ENCODE measurements around the gene SDK1.

SDK1 gene

DNA sequence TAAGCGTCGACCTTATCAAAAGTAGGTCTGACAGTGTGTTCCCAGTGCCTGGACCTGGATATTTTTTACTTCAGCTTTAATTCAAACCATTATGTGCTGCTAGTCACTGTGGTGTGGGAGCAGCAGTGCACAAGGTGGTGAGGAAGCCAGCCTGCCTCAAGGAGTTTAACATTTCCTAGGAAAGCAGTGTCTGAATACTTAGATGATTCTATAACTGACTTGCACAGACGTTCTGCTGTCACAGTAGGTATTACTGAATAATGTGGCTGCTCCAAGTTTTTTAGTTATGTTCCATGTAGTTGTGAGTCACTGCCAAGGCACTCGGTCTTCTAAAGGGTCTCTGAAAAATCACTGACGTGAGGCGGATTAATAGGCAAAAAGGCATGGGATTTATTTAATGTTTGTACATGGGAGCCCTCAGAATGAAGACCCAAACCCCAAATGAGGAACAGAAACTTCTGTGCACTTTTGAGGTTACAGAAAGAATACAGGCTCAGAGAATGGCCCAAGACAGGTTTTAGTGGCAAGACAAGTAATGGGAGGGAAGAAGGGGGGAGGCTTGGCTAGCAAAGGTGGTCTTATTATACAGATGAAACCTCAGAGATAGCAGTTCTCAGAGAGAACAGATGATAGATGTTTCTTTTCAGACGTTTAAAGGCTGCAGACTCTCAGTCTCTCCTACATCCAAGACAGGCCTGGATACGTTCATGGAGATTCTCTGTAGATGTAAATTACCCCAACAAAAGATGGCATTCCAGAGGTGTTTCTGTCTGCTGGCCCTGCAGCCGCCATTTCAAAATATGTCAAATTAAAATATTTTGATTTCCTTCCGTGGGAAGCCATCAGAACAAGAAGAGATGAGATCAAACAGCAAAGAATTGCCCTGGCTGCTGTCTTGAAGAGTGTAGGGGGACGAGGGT lies 209.3 kb downstream of the SDK1 start:
- Mint-ChIP-seq H3K27ac (no peak overlapping the region), H3K4me1 (ENCODE audit: low read depth) (no peaks in the 10 kb centered on the region), H3K9me3 (peaks cover 22% of the 10 kb centered on the region), H3K4me3 (no peak overlapping the region), H3K27me3 (peaks cover 4% of the 10 kb centered on the region), H3K36me3 (ENCODE audit: low read depth) (no peaks in the 10 kb centered on the region)

DNA sequence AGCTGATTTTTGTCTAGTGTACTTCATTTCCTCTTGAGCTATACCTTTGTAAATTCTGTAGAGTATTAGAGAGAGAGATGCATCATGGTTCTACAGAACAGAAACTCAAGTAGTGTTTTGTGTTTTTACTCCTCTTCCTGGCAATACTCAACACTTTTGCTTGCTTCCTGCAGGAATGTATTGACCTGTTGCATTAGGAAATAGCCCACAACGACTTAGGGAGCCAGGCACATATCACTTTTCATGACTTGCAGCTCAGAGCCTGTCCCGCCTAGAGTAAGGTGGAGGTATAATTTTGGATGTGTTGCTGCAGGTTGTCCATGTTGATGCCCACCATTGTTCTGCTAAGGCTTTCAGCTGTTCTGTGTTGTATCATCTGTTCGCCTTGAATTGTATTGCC lies 216.3 kb downstream of the SDK1 start:
- no peak overlapping the region for H3K4me3 Mint-ChIP-seq
- H3K27ac Mint-ChIP-seq: no peak overlapping the region
- H3K27me3 Mint-ChIP-seq: peaks cover 21% of the 10 kb centered on the region
- no peaks in the 10 kb centered on the region for H3K9me3 Mint-ChIP-seq
- no peaks in the 10 kb centered on the region for H3K36me3 Mint-ChIP-seq (ENCODE audit: low read depth)
- no peaks in the 10 kb centered on the region for H3K4me1 Mint-ChIP-seq (ENCODE audit: low read depth)

GRCh38 chr7:3518546-3518945 lies 217.5 kb downstream of the SDK1 start:
- H3K27me3 Mint-ChIP-seq: peaks cover 21% of the 10 kb centered on the region
- H3K4me1 Mint-ChIP-seq (ENCODE audit: low read depth): no peaks in the 10 kb centered on the region
- no peaks in the 10 kb centered on the region for H3K9me3 Mint-ChIP-seq
- no peak overlapping the region for H3K27ac Mint-ChIP-seq
- no peaks in the 10 kb centered on the region for H3K36me3 Mint-ChIP-seq (ENCODE audit: low read depth)
- H3K4me3 Mint-ChIP-seq: no peak overlapping the region

DNA sequence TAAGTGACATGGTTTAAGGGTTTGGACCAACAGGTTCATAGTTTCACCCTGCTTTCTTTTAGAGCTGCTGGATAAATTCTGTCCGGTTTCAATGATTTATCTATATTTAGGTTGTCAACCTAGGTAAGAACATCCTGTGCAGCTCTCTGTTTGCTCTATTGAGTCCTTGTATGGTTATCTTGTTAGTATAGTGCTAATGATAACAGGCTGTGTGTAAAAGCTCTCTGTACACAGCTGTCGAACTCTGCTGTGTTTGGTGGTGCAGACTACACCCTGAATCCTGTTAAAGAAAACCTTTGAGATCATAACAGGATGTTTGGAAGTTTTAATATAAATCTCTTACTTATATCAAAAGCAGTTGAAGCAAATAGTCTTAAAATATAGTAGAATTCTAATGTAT lies 219.2 kb downstream of the SDK1 start:
- H3K36me3 Mint-ChIP-seq (ENCODE audit: low read depth): no peaks in the 10 kb centered on the region
- H3K9me3 Mint-ChIP-seq: no peaks in the 10 kb centered on the region
- H3K27me3 Mint-ChIP-seq: peaks cover 24% of the 10 kb centered on the region
- H3K4me3 Mint-ChIP-seq: no peak overlapping the region
- H3K27ac Mint-ChIP-seq: no peak overlapping the region
- H3K4me1 Mint-ChIP-seq (ENCODE audit: low read depth): no peaks in the 10 kb centered on the region

DNA sequence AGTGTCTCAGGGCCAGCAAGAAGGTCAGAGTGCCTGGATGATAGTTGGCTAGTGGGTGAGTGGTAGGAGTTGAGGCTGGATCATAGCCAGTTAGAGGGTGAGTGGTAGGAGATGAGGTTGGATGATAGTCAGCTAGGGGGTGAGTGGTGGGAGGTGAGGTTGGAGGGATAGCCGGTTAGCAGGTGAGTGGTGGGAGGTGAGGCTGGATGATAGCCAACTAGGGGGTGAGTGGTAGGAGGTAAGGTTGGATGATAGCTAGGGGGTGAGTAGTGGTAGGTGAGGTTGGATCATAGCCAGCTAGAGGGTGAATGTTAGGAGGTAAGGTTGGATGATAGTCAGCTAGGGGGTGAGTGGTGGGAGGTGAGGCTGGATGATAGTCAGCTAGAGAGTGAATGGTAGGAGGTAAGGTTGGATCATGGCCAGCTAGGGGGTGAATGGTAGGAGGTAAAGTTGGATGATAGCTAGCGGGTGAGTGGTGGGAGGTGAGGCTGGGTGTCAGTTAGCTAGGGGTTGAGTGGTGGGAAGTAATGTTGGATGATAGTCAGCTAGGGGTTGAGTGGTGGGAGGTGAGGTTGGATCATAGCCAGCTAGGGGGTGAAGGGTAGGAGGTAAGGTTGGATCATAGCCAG lies 226.6 kb downstream of the SDK1 start:
- no peaks in the 10 kb centered on the region for H3K9me3 Mint-ChIP-seq
- no peaks in the 10 kb centered on the region for H3K4me1 Mint-ChIP-seq (ENCODE audit: low read depth)
- no peaks in the 10 kb centered on the region for H3K36me3 Mint-ChIP-seq (ENCODE audit: low read depth)
- H3K4me3 Mint-ChIP-seq: no peak overlapping the region
- peaks cover 11% of the 10 kb centered on the region for H3K27me3 Mint-ChIP-seq
- no peak overlapping the region for H3K27ac Mint-ChIP-seq

DNA sequence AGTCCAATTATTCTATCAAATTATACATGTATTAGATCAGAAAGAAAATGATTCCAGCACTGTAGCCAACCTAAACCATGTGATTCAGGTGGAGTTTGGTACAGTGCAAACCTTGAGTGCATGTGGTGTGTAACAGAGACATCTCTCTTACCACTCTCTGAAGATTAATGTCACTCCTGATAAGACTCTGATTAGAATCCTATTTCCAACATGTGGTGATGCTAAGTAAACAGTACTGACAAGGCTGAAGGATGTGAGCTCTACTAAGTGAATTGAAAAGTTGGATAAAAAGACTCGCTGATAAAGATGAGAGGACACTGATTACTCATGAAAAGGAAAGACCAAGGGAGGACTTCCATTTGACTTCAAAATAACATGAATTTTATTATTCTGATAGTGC lies 232.0 kb downstream of the SDK1 start:
- no peaks in the 10 kb centered on the region for H3K36me3 Mint-ChIP-seq (ENCODE audit: low read depth)
- no peaks in the 10 kb centered on the region for H3K27me3 Mint-ChIP-seq
- H3K4me3 Mint-ChIP-seq: no peak overlapping the region

GRCh38 chr7:3537210-3537875 lies 236.3 kb downstream of the SDK1 start:
- Mint-ChIP-seq H3K4me1 (ENCODE audit: low read depth) (no peaks in the 10 kb centered on the region), H3K4me3 (no peak overlapping the region), H3K27ac (no peak overlapping the region), H3K27me3 (no peaks in the 10 kb centered on the region), H3K9me3 (no peaks in the 10 kb centered on the region), H3K36me3 (ENCODE audit: low read depth) (no peaks in the 10 kb centered on the region)

More for the DNA sequence above, 232.0 kb downstream of the SDK1 start:
- no peak overlapping the region for H3K27ac Mint-ChIP-seq
- no peaks in the 10 kb centered on the region for H3K4me1 Mint-ChIP-seq (ENCODE audit: low read depth)
- no peaks in the 10 kb centered on the region for H3K9me3 Mint-ChIP-seq

GRCh38 chr7:3538041-3538440 lies 237.0 kb downstream of the SDK1 start:
- H3K27ac Mint-ChIP-seq: no peak overlapping the region
- no peaks in the 10 kb centered on the region for H3K9me3 Mint-ChIP-seq
- no peaks in the 10 kb centered on the region for H3K4me1 Mint-ChIP-seq (ENCODE audit: low read depth)
- H3K4me3 Mint-ChIP-seq: no peak overlapping the region
- no peaks in the 10 kb centered on the region for H3K27me3 Mint-ChIP-seq
- H3K36me3 Mint-ChIP-seq (ENCODE audit: low read depth): no peaks in the 10 kb centered on the region

DNA sequence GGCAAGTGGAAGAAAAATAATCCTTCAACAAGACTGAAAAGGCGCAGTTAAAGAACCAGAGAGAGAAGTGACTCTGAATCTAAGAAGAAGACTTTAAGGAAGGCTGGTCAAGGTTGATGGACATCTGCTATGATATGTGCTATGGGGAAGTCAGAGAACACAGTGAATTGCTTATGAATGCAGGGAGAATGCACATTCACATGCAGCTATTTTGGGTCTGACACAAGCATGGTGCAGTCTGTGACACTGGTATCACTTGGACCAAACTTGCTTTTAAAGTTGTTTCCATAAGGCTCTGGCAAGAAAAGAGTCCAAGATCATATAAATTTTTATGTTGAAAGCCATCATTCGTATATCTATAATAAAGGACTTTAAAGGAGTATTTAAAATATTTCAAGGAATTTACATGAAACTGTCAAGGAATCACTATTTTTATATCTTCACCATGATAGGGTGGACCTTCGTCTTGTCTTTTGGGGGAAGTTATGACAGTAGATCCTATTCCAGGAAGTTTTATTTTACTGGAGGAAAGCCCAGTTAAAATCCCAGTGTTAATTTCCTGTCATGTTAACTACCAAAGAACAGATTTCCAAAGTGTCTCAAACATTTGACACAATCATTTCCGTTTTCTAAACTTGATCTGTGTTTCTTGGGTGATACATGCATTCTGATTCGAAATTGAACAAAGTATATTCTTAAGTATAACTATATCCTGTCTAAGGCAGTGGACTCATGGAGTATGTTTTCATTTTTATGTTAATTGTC lies 239.6 kb downstream of the SDK1 start:
- Mint-ChIP-seq H3K27me3 (no peaks in the 10 kb centered on the region), H3K4me1 (ENCODE audit: low read depth) (no peaks in the 10 kb centered on the region), H3K36me3 (ENCODE audit: low read depth) (no peaks in the 10 kb centered on the region), H3K4me3 (no peak overlapping the region), H3K27ac (no peak overlapping the region), H3K9me3 (no peaks in the 10 kb centered on the region)

DNA sequence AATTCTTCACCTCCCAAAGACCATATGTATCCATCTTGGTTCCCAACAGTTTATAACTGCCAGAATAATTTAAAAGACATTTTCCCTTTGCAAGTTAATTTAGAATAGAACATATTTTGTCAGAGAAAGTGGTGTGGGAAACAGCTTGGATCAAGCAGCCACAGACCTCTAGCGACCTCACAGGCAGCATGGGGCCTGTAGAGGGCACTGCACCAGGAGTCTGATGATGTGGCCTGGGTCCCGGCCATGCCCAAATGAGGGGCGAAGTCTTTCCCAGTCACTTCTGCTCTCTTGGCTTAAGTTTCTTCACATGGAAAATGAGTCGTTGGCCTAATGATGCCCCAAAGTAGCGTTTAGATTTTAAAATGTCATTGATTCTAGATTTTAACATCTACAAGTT lies 243.2 kb downstream of the SDK1 start:
- Mint-ChIP-seq H3K36me3 (ENCODE audit: low read depth) (no peaks in the 10 kb centered on the region), H3K27ac (no peak overlapping the region), H3K4me3 (no peak overlapping the region), H3K4me1 (ENCODE audit: low read depth) (no peaks in the 10 kb centered on the region), H3K27me3 (peaks cover 7% of the 10 kb centered on the region), H3K9me3 (no peaks in the 10 kb centered on the region)

DNA sequence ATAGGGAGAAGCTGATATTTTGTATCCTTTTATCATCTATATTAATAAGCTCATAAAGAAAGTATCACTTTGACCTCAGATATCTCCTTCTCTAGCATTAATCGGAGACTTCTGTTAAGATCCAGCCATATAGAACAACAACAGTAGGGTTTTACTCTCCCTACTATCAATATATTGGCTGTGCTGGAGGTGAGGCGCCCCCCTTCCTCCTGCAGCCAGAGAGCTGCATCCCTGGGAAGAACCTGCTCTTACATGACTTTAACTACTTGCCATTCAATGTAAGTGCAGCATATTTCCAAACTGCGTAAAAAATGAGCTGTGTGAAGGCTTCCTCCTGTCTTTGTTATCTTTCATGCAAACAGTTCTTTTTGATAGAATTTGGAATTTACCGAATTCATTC lies 247.8 kb downstream of the SDK1 start:
- Mint-ChIP-seq H3K4me3 (no peak overlapping the region), H3K4me1 (ENCODE audit: low read depth) (no peaks in the 10 kb centered on the region), H3K9me3 (no peaks in the 10 kb centered on the region), H3K27me3 (peaks cover 13% of the 10 kb centered on the region), H3K36me3 (ENCODE audit: low read depth) (no peaks in the 10 kb centered on the region), H3K27ac (no peak overlapping the region)

GRCh38 chr7:3549601-3550000 lies 248.5 kb downstream of the SDK1 start:
- peaks cover 3% of the 10 kb centered on the region for H3K9me3 Mint-ChIP-seq
- H3K27me3 Mint-ChIP-seq: peaks cover 13% of the 10 kb centered on the region
- no peak overlapping the region for H3K4me3 Mint-ChIP-seq
- no peaks in the 10 kb centered on the region for H3K36me3 Mint-ChIP-seq (ENCODE audit: low read depth)
- no peak overlapping the region for H3K27ac Mint-ChIP-seq
- no peaks in the 10 kb centered on the region for H3K4me1 Mint-ChIP-seq (ENCODE audit: low read depth)

DNA sequence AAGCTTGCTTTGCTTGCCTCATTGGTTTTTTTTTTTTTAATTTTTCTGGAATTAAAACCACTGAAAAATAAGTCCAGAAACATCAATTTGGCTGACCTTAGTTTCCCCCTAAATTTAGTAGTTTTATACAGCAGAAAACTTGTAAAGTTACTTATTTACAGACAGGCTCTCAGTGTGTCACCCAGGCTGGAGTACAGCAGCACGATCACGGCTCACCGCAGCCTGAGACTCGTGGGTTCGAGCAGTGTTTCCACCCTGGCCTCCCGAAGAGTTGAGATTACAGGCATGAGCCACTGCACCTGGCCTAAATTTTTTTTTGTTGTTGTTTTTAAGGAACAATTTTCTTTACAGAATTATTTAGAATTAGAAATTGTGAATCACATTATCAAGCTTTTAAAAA lies 250.5 kb downstream of the SDK1 start:
- Mint-ChIP-seq H3K27ac (no peak overlapping the region), H3K4me1 (ENCODE audit: low read depth) (no peaks in the 10 kb centered on the region), H3K4me3 (no peak overlapping the region), H3K36me3 (ENCODE audit: low read depth) (no peaks in the 10 kb centered on the region), H3K27me3 (peaks cover 19% of the 10 kb centered on the region), H3K9me3 (peaks cover 3% of the 10 kb centered on the region)

- Mint-ChIP-seq H3K27ac (no peak overlapping the region), H3K36me3 (ENCODE audit: low read depth) (no peaks in the 10 kb centered on the region), H3K9me3 (peaks cover 3% of the 10 kb centered on the region), H3K4me3 (no peak overlapping the region), H3K4me1 (ENCODE audit: low read depth) (no peaks in the 10 kb centered on the region), H3K27me3 (peaks cover 17% of the 10 kb centered on the region)
These were observed 251.4 kb downstream of the SDK1 start for GRCh38 chr7:3552499-3552898.

- Mint-ChIP-seq H3K4me1 (ENCODE audit: low read depth) (no peaks in the 10 kb centered on the region), H3K36me3 (ENCODE audit: low read depth) (no peaks in the 10 kb centered on the region), H3K27me3 (peaks cover 19% of the 10 kb centered on the region), H3K9me3 (peaks cover 3% of the 10 kb centered on the region), H3K4me3 (no peak overlapping the region), H3K27ac (no peak overlapping the region)
These were observed 257.3 kb downstream of the SDK1 start for GRCh38 chr7:3558400-3558799.
